ENCODE results near the gene PCP4.

Gene PCP4

GRCh38 chr21:39867198-39867650, at the start of gene PCP4:
Gene PCP4 (plus strand): TSS chr21:39867438. CDS start chr21:39867502, 64 bp downstream.
- TF ChIP-seq, protein P1, sequence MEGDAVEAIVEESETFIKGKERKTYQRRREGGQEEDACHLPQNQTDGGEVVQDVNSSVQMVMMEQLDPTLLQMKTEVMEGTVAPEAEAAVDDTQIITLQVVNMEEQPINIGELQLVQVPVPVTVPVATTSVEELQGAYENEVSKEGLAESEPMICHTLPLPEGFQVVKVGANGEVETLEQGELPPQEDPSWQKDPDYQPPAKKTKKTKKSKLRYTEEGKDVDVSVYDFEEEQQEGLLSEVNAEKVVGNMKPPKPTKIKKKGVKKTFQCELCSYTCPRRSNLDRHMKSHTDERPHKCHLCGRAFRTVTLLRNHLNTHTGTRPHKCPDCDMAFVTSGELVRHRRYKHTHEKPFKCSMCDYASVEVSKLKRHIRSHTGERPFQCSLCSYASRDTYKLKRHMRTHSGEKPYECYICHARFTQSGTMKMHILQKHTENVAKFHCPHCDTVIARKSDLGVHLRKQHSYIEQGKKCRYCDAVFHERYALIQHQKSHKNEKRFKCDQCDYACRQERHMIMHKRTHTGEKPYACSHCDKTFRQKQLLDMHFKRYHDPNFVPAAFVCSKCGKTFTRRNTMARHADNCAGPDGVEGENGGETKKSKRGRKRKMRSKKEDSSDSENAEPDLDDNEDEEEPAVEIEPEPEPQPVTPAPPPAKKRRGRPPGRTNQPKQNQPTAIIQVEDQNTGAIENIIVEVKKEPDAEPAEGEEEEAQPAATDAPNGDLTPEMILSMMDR (IDR thresholded peaks at IDR 0.05; ENCODE audit: insufficient read depth, low read depth, low read length, missing control alignments), result peak; percentile 84
- no peak within 1 kb of the TSS for H3K4me3 ChIP-seq (ENCODE audit: low read depth, low read length)

DNA sequence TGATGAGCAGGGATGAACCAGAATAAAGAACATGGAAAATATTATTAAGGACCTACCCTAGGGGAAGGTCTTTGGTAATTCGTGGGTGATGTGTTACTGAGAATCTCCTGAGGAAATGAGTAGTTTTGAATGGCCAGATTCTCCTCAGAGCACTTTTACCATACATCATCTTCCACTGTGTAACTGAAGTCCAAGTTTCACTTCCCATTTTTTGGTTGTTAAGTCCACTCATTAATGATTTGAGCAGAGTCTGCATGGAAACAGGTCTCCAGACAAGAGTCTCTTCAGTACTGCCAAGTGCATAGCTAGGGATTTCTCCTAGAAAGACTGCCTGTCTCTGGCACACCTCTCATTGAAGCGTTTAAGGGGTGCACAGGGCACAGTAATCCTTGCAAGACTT, 48.7 kb upstream of the PCP4 start:
- no peak for DNase-seq (ENCODE audit: low read depth)
- no peak overlapping the region for H3K4me3 ChIP-seq (ENCODE audit: low read depth, low read length)
- TF ChIP-seq, protein P1 (IDR thresholded peaks at IDR 0.05; ENCODE audit: insufficient read depth, low read depth, low read length, missing control alignments), result no peak

More at GRCh38 chr21:39867198-39867650, at the start of gene PCP4:
- DNase-seq (ENCODE audit: low read depth), result peak; percentile 53

DNA sequence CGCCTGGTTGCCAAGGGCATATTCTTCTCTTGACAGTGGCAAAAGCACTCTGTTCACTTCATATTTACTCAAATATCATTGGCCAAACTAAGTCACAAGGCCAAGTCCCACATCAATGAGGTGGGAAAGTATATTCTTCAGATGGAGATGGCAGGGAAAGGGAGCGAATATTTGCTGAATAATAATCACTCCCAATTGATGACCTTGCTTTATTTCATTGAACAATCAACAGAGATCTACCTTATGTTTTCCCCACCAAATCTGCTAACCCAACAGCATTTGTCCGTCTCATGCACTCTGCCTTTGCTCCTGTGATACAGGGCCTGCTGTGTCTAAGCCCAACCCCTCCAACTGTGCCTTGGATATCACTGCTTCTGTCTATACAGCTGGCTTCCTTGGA, 45.2 kb upstream of the PCP4 start:
- DNase-seq (ENCODE audit: low read depth), result no peak
- no peak overlapping the region for H3K4me3 ChIP-seq (ENCODE audit: low read depth, low read length)
- TF ChIP-seq, protein P1 (IDR thresholded peaks at IDR 0.05; ENCODE audit: insufficient read depth, low read depth, low read length, missing control alignments), result no peak

DNA sequence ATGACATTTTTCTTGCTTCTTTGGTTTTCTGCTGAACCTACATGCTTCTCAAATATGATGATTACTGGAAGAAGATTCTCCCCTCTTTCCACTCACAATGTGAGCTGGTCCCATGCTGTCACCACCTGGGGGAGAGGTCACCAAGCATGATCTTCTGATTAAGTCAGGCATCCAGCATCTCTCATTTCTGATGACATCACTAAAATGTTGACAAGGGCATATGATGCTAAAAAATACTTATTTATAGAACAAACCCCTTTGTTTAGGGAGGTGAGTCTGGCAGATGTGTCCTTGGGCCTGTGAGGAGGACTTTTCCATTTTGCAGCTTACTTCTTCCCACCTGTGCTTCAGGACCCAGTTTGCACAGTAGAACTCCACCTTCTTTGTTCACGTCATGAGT, 42.0 kb upstream of the PCP4 start:
- no peak overlapping the region for H3K4me3 ChIP-seq (ENCODE audit: low read depth, low read length)
- TF ChIP-seq, protein P1 (IDR thresholded peaks at IDR 0.05; ENCODE audit: insufficient read depth, low read depth, low read length, missing control alignments), result no peak
- DNase-seq (ENCODE audit: low read depth), result no peak

DNA sequence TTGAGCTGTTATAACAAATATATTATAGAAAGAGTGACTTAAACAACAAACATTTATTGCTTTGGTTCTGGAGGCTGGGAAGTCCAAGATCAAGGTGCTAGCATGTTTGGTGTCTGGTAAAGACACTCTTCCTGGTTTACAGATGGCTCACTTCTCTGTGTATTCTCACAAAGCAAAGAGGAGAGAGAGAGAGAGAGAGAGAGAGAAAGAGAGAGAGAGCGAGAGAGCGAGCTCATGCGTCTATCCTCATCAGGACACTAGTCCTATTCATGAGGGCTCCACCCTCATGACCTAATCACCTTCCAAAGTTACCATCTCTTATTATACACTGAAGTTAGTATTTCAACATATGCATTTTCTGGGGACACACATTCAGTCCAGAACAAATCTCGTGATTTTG, 32.7 kb upstream of the PCP4 start:
- TF ChIP-seq, protein P1 (IDR thresholded peaks at IDR 0.05; ENCODE audit: insufficient read depth, low read depth, low read length, missing control alignments), result no peak
- no peak for DNase-seq (ENCODE audit: low read depth)
- H3K4me3 ChIP-seq (ENCODE audit: low read depth, low read length), result no peak overlapping the region

- H3K4me3 ChIP-seq (ENCODE audit: low read depth, low read length), result no peak overlapping the region
- TF ChIP-seq, protein P1 (IDR thresholded peaks at IDR 0.05; ENCODE audit: insufficient read depth, low read depth, low read length, missing control alignments), result no peak
- no peak for DNase-seq (ENCODE audit: low read depth)
Observed at GRCh38 chr21:39837861-39838359, 29.3 kb upstream of the PCP4 start.
